Naive thymus-derived CD8-positive, alpha-beta T cell (primary cell): ENCODE results near the gene SMYD3. TPM values are rescaled to one million over a fixed set of nuclear protein-coding genes. Genes with fewer than 3 reads are reported as not detected.

Experiments used
- ATAC-seq, 2 donors: fragments of 150-1000 bp; cut with Tn5 transposase in 1 of 2; sonication (Bioruptor Pico), chemical (Tn5 transposase) in 1 of 2; 1 replicate in 1 of 2; 2 replicates in 1 of 2; pipeline ENCODE4 v1.10.0; 2021; ENCODE audit warnings: mild to moderate bottlenecking in 2 of 2, moderate library complexity in 2 of 2
- POLR2A ChIA-PET: fragments of 350-600 bp; sonication (Branson Sonifier 250); formaldehyde crosslinking; loops from one replicate; lab custom pipeline; 2021; ENCODE audit warnings: antibody characterized with exemption; lab: Charles Lee
- DNase-seq, 10 donors: peaks; one replicate each; pipeline versions ENCODE4 v3.0.0 to v3.0.0-alpha.2; 2020 to 2022
- H3K27ac Mint-ChIP-seq, 10 donors: one replicate each; pipeline ENCODE4 v1.8.0; 2020 to 2022; ENCODE audit warnings: mild to moderate bottlenecking in 10 of 10, mixed read lengths in 10 of 10, moderate library complexity in 4 of 10, inconsistent platforms in 1 of 10
- H3K27me3 Mint-ChIP-seq, 5 donors: one replicate each; pipeline ENCODE4 v1.8.0; 2021 to 2022; ENCODE audit warnings: mixed read lengths in 5 of 5
- H3K36me3 Mint-ChIP-seq, 3 donors: one replicate each; pipeline ENCODE4 v1.8.0; 2020 to 2022; ENCODE audit warnings: mixed read lengths in 3 of 3, mild to moderate bottlenecking in 2 of 3, inconsistent platforms in 1 of 3
- H3K4me1 Mint-ChIP-seq, 4 donors: one replicate each; pipeline ENCODE4 v1.8.0; 2021 to 2022; ENCODE audit warnings: mixed read lengths in 4 of 4
- H3K4me3 Mint-ChIP-seq, 10 donors: one replicate each; pipeline ENCODE4 v1.8.0; 2020 to 2022; ENCODE audit warnings: mild to moderate bottlenecking in 10 of 10, mixed read lengths in 10 of 10, moderate library complexity in 6 of 10, inconsistent platforms in 1 of 10
- H3K9me3 Mint-ChIP-seq, 9 donors: one replicate each; pipeline ENCODE4 v1.8.0; 2020 to 2022; ENCODE audit warnings: mixed read lengths in 9 of 9, mild to moderate bottlenecking in 3 of 9, inconsistent platforms in 1 of 9, moderate library complexity in 1 of 9
- polyA plus RNA-seq, 3 donors: library from polyadenylated mRNA; unstranded; fragments of 300-500 nt; fragmentation: Illumina TruSeq; gene quantifications; one replicate each; pipeline ENCODE4 v1.2.3, GENCODE V29; 2021
- total RNA-seq, 8 experiments: library from RNA in 2 of 8; stranded (reverse) in 2 of 8; gene quantifications; one replicate each; pipeline ENCODE4 v1.2.3 and lab custom pipeline; 2021 to 2026

The SMYD3 gene
- total and polyA plus RNA-seq, 5 experiments from 2014 or later, result 19.1 to 42.1 (median 36.5) TPM

DNA sequence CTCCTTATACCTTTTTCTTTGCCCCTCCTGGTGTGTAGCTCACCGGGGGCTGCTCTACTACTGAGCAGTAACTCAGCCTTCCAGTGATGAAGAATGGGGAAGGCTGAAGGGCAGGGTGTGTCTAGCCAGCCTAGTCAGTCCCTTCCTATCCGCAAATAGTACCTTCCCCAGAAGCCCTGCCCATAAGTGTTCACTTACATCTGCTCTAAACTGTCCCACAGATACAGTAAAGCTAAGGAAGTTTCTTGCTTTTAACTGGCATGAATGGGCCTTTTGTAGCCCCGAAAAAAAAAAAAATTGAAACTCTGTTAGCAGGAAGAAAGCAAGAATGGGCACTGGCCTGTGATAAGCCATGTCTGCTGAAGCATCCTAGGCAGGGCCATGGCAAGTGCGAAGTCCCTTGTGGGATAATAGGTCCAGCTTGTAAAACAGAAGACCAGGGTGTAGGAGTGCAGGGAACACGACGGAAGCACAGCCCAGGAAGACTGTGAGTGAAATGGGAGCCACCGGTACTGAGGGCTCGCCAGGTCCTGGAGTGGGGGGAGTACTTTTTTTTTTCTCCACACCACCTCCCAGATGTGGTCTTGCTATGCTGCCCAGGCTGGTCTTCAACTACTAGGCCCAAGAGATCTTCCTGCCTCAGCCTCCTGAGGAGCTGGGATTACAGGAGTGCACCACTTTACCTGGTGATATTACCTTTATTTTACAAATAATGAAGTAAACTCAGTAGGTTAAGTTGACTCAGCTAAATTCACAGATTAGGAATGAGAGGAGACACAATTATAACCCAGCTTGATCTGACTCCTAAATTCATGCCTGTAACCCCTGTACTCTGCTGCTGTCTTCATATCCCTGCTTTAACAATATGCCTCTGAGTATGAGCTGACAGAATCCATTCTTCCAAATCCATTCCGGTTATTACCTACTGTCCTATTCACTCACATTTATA, 347.5 kb downstream of the SMYD3 start:
- Mint-ChIP-seq H3K4me1 (peaks cover 0 to 4% (median 0%) of the 10 kb centered on the region in 4 donors), H3K36me3 (peaks cover 0 to 16% (median 15%) of the 10 kb centered on the region in 3 donors), H3K9me3 (no peaks in the 10 kb centered on the region), H3K27ac (no peak overlapping the region), H3K4me3 (no peak overlapping the region), H3K27me3 (no peaks in the 10 kb centered on the region)
- ATAC-seq (no peak), DNase-seq (no peak)
- POLR2A ChIA-PET, result no interaction called here

DNA sequence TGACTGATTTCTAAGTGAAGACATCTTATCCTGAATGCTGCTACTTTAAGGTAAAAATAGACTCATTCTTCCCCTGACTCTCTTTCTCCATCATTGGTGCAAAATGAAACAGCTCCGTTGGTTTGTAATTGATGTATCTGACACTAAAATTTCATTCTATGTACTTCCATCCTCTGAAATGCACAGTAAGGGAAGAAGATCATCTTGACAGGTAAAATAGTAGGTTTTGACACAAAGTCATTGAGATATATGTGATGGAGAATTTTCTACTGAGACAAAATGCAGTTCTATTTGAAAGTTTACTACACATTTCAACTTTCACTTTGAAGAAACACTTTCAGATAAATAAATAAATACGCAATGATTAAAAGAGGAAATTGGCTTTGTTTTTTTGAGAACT, 348.9 kb downstream of the SMYD3 start:
- Mint-ChIP-seq H3K36me3 (peaks cover 0 to 15% (median 15%) of the 10 kb centered on the region in 3 donors), H3K4me3 (no peak overlapping the region), H3K27ac (no peak overlapping the region), H3K4me1 (peaks cover 0 to 7% (median under 1%) of the 10 kb centered on the region in 4 donors), H3K9me3 (no peaks in the 10 kb centered on the region), H3K27me3 (no peaks in the 10 kb centered on the region)
- POLR2A ChIA-PET, result no interaction called here
- DNase-seq (no peak), ATAC-seq (no peak)

DNA sequence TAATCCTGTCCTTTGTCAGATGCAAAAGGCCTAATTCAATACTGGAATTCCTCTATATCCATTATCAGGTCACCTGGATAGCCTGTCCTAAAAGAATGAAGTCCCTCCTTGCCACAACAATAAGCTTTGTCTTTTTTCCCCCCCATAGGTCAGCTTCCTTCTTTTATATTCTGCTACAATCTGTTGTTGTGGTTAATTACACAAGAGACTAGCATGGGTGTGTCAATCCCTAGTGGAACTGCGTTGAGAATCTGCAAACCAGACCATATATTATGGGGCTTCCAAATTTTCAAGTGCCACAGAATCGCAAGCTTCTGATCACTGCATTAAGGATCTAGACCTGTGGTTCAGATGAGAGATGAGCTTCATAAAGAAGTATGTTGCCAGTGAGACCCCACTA, 349.6 kb downstream of the SMYD3 start:
- DNase-seq (no peak), ATAC-seq (no peak)
- no peaks in the 10 kb centered on the region for H3K9me3 Mint-ChIP-seq
- peaks cover 0 to 7% (median 1%) of the 10 kb centered on the region in 4 donors for H3K4me1 Mint-ChIP-seq
- H3K27me3 Mint-ChIP-seq, result no peaks in the 10 kb centered on the region
- no peak overlapping the region for H3K27ac Mint-ChIP-seq
- peaks cover 0 to 15% (median 15%) of the 10 kb centered on the region in 3 donors for H3K36me3 Mint-ChIP-seq
- POLR2A ChIA-PET, result no interaction called here
- H3K4me3 Mint-ChIP-seq, result no peak overlapping the region

DNA sequence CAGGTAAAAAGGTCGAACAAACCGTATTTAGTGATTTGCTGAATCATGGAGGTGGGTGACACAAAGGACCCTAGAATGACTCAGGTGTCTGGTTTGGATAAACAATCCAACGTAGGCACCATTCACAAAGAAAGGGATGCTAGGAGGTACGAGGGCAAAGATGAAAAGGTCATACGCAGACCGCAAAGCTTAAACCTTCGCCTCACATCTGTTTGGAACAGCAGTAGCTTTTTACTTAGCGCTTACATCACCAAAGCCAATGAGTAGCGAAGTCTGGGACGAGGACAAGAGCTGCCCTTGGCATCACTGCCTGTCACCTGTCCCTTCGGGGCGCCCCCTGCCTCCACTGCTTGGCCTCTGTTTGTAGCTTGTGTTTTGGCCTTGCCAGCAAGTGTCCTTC, 350.2 kb downstream of the SMYD3 start:
- Mint-ChIP-seq H3K9me3 (no peaks in the 10 kb centered on the region), H3K27me3 (no peaks in the 10 kb centered on the region), H3K27ac (no peak overlapping the region), H3K4me1 (peaks cover 0 to 7% (median 1%) of the 10 kb centered on the region in 4 donors), H3K36me3 (peaks cover 0 to 16% (median 15%) of the 10 kb centered on the region in 3 donors), H3K4me3 (no peak overlapping the region)
- POLR2A ChIA-PET, result no interaction called here
- ATAC-seq (no peak), DNase-seq (no peak)

DNA sequence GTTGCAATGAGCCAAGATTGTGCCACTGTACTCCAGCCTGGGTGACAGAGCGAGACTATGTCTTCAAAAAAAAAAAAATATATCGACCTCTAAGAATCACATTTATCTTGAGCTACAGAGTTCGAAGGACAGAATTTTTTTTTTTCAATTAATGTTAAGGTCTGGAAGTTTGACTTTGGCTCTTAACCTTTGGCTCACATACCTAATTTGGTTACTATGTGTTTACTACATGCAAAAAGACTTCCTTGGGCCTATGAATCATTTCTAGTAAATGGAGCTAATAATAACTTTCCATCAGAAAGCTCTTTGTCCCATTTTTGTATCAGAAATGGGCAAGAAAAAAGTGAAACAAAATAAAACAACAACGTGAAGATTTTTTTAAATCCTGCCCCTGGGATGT, 351.2 kb downstream of the SMYD3 start:
- Mint-ChIP-seq H3K4me1 (peaks cover 0 to 7% (median 1%) of the 10 kb centered on the region in 4 donors), H3K27ac (no peak overlapping the region), H3K27me3 (no peaks in the 10 kb centered on the region), H3K9me3 (no peaks in the 10 kb centered on the region), H3K36me3 (peaks cover 0 to 9% (median 5%) of the 10 kb centered on the region in 3 donors), H3K4me3 (no peak overlapping the region)
- ATAC-seq (no peak), DNase-seq (no peak)
- POLR2A ChIA-PET, result no interaction called here

DNA sequence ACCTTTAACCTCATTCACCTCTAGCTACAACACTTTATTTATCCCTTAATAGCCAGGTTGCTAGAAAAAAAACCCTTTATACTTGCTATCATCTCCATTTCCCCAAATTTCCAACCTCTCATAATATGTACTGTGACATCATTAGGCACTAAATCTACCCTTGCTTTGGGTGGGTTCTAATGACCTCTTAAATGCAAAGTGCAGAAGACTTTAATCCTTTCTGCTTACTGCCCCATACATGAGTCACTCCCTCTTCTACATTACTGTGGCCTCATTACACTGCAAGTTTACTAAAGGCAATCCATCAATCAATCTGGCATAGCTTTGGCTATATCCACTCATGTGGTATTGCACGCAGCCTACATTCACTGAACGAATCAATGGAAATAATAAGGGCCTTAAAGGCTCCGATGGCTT, 353.3 kb downstream of the SMYD3 start:
- Mint-ChIP-seq H3K27ac (no peak overlapping the region), H3K27me3 (no peaks in the 10 kb centered on the region), H3K4me3 (no peak overlapping the region), H3K4me1 (peaks cover 0 to 7% (median 1%) of the 10 kb centered on the region in 4 donors), H3K36me3 (peaks cover 2 to 17% (median 4%) of the 10 kb centered on the region in 3 donors), H3K9me3 (no peaks in the 10 kb centered on the region)
- DNase-seq (no peak), ATAC-seq (no peak)
- POLR2A ChIA-PET, result no interaction called here

DNA sequence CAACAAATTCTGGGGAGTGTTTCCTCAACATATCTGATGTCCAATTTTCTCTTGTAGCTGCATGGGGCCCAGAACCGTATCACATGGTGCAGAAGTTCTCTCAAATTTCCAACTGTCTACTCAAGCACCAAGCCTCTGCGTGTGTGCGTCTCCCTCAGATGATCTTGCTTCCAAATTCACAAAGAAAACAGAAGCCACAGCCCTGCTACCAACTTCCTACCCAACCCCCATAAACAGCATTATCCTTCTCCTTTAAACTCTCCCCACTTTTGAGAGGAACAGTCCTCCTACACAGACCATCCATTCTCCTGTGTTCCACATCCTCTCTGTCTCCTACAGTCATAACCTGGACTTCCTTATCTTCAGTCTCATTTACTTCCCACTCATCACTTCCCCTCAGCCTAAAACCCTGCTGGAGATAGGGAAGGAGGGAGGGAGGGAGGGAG, 354.1 kb downstream of the SMYD3 start:
- no peak overlapping the region for H3K4me3 Mint-ChIP-seq
- H3K36me3 Mint-ChIP-seq, result peaks cover 2 to 22% (median 9%) of the 10 kb centered on the region in 3 donors
- H3K9me3 Mint-ChIP-seq, result peaks cover 0 to 3% (median 0%) of the 10 kb centered on the region in 9 donors
- DNase-seq (no peak), ATAC-seq (no peak)
- no peaks in the 10 kb centered on the region for H3K27me3 Mint-ChIP-seq
- no peak overlapping the region for H3K27ac Mint-ChIP-seq
- H3K4me1 Mint-ChIP-seq, result peaks cover 0 to 4% (median 1%) of the 10 kb centered on the region in 4 donors
- POLR2A ChIA-PET, result no interaction called here

DNA sequence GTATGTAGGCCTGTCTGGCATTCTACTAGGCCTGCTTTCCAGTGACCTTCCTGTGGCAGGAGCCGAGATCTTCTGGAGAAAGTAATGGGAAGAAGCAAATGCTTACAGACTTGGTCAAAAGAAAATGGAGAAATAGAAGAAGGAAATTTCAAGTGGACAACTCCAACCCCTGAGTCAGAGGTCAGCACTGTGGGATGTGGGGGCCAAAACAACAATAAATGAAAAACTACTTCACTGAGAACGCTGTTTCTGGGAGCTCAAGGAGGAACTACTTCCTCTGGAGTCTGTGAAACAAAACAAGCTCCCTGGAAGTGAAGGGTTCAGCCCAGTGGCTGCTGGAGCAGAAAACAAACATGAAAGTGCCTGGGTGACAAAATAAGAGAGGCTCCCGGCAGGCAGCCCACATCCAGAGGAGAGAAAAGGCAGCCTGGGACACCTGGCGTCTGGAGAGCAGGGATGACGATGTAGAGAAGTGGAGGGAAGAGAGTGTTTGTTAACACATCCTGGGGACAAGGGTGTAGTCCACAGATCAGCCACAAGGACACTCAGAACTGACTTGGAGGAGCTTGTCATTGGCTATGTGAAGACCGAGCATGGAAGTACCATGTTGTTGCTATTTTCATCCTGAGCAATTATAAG, 355.2 kb downstream of the SMYD3 start:
- no peak for ATAC-seq
- POLR2A ChIA-PET, result no interaction called here
- Mint-ChIP-seq H3K27ac (peak overlapping the region in 3 of 10 donors; percentile 49 to 76 (median 69)), H3K4me3 (no peak overlapping the region), H3K36me3 (peaks cover 3 to 22% (median 9%) of the 10 kb centered on the region in 3 donors), H3K4me1 (peaks cover 0 to 4% (median 1%) of the 10 kb centered on the region in 4 donors), H3K27me3 (no peaks in the 10 kb centered on the region), H3K9me3 (peaks cover 0 to 3% (median 0%) of the 10 kb centered on the region in 9 donors)
- no peak for DNase-seq

DNA sequence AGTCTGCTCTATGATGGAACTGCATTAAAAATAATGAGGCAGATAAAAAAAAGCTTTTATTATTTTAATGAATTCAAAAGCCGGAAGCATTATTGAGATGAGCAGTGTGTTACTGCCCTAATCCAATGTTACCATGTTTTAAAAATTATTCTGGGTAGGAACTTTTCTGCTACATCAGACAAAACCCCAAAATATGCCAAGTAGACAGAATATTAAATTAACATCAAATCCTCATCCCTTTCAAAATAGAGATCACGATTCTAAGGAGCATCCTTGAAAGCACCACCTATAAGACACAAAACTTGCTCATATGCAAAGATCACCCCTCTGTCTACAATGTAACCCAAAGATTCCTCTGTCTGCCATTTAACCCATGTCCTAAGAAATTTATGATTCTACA, 357.5 kb downstream of the SMYD3 start:
- Mint-ChIP-seq H3K4me3 (no peak overlapping the region), H3K36me3 (peaks cover 9 to 33% (median 9%) of the 10 kb centered on the region in 3 donors), H3K27me3 (no peaks in the 10 kb centered on the region), H3K27ac (peak overlapping the region in 2 of 10 donors; percentile 9 to 26), H3K9me3 (peaks cover 0 to 3% (median 0%) of the 10 kb centered on the region in 9 donors), H3K4me1 (peaks cover 0 to 4% (median 1%) of the 10 kb centered on the region in 4 donors)
- POLR2A ChIA-PET, result no interaction called here
- ATAC-seq, result no peak
- no peak for DNase-seq

DNA sequence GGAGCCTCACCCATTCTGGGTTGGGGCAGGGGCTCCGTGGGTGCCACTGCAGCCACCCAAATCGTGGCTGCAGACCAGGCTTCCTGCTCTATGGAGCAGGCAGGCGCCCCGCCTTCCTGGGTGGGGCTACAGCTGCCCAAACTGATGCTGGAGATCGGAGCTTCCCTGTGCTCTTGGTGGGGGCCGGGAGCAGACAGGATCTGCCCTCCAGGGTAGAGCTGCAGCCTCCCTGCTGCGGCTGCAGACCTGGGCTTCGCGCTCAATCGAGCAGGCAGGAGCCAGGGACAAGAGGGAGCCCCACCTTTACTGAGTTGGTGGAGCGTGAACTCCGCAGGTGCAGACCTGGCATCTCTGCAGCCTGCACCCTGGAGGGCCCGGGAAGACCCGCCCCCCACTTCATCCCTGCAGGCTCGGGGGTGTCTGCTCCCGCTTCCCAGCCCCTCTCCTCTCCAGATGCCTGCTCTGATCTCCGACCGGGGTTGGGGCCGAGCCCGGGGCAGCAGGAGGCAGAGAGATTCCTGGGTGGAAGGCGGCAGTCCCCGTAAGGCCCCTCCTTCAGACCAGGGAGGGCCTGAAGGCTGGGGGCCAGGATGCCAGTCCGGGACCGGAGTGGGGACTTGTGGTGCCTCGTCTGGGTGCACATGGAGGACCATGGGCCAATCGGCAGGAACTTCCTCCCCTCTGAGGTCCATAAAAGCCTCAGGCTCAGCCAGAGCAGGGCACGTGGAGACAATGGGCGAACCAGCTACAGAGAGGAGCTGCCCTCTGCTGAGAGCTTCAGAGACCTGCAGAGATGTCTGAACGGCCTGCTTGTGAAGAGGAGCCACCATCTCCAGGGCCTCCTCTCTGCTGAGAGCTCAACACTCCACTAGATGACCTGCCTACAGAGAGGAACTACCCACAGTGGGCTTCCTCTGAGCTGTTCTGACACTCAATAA, 359.3 kb downstream of the SMYD3 start:
- Mint-ChIP-seq H3K9me3 (peaks cover 0 to 3% (median 0%) of the 10 kb centered on the region in 9 donors), H3K4me3 (no peak overlapping the region), H3K27ac (no peak overlapping the region), H3K27me3 (no peaks in the 10 kb centered on the region), H3K36me3 (peaks cover 9 to 36% (median 9%) of the 10 kb centered on the region in 3 donors), H3K4me1 (no peaks in the 10 kb centered on the region)
- no peak for ATAC-seq
- no peak for DNase-seq
- POLR2A ChIA-PET, result no interaction called here

DNA sequence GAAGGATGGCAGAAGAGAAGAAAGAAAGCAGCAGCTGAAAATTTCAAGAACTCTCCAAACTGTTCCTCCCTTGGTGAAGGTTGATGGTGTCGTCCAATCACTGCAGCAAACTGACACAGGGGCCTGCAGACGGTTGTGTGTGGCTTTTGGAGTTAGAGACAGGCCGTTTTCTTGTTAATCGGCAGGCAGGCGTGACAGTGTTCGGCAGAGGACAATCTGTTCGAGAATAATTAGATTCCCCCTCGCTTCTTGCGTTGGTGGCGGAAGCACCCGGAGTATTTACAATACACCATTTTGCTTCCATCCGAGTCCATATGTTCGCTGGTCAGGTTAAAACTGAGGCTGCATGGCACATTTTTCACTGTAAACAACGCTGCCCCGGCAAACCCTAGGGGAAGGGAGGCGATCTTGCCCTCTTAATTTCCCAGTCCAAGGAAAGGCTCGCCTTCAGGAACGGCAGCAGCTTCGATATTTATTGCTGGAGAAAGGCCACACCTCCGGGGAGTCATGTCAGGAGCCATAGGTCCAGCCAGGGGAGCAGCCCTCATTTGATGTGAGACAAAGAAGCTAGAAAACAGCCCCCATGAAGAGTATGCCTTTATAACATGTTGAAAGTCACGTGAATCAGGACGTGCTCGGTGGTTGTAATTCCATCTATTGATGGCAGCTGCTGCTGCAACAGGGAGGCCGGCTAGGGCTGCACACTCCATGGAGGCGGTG, 360.1 kb downstream of the SMYD3 start:
- Mint-ChIP-seq H3K4me3 (no peak overlapping the region), H3K9me3 (peaks cover 0 to 3% (median 0%) of the 10 kb centered on the region in 9 donors), H3K27me3 (no peaks in the 10 kb centered on the region), H3K36me3 (peaks cover 8 to 33% (median 9%) of the 10 kb centered on the region in 3 donors), H3K4me1 (no peaks in the 10 kb centered on the region), H3K27ac (no peak overlapping the region)
- no peak for ATAC-seq
- DNase-seq, result no peak
- POLR2A ChIA-PET, result no interaction called here
